ENCODE measurements around the gene TUBA8.

TUBA8 gene

GRCh38 chr22:18126606-18127005 lies 16.0 kb downstream of the TUBA8 start:
- Histone ChIP-seq H3K79me2 (ENCODE audit: insufficient read depth, low read length) (no peaks in the 10 kb centered on the region), H3K27me3 (ENCODE audit: insufficient read depth, low read length, poor library complexity) (no peaks in the 10 kb centered on the region), H3K9me3 (ENCODE audit: insufficient read depth, low read length, severe bottlenecking) (no peaks in the 10 kb centered on the region), H4K20me1 (ENCODE audit: insufficient read depth, low read length) (no peaks in the 10 kb centered on the region), H3K4me3 (ENCODE audit: low read depth in 1 of 2, low read length in 2 of 2) (no peak overlapping the region), H3K4me1 (ENCODE audit: insufficient read depth, low read length) (no peaks in the 10 kb centered on the region), H2AFZ (ENCODE audit: low read depth, low read length) (no peak overlapping the region), H3K27ac (ENCODE audit: low read length) (no peak overlapping the region), H3K36me3 (ENCODE audit: insufficient read depth, low read length) (peaks cover 7% of the 10 kb centered on the region), H3K9ac (ENCODE audit: low read depth, low read length) (no peak overlapping the region), H3K4me2 (ENCODE audit: insufficient read depth, low read length) (no peak overlapping the region)
- TF ChIP-seq EZH2 (IDR thresholded peaks at IDR 0.05; ENCODE audit: borderline replicate concordance, low read depth, low read length, severe bottlenecking): no peak
- TF ChIP-seq CTCF (IDR thresholded peaks at IDR 0.05; ENCODE audit: borderline replicate concordance, extremely low read depth, low read length, poor library complexity, severe bottlenecking): no peak
- no peak for ATAC-seq (ENCODE audit: insufficient read depth, low read depth)
- no peak for DNase-seq

GRCh38 chr22:18130018-18130417 lies 19.4 kb downstream of the TUBA8 start:
- Histone ChIP-seq H3K4me1 (ENCODE audit: insufficient read depth, low read length) (no peaks in the 10 kb centered on the region), H3K79me2 (ENCODE audit: insufficient read depth, low read length) (no peaks in the 10 kb centered on the region), H3K4me3 (ENCODE audit: low read depth in 1 of 2, low read length in 2 of 2) (no peak overlapping the region), H3K27ac (ENCODE audit: low read length) (no peak overlapping the region), H3K9ac (ENCODE audit: low read depth, low read length) (no peak overlapping the region), H3K27me3 (ENCODE audit: insufficient read depth, low read length, poor library complexity) (no peaks in the 10 kb centered on the region), H2AFZ (ENCODE audit: low read depth, low read length) (no peak overlapping the region), H3K9me3 (ENCODE audit: insufficient read depth, low read length, severe bottlenecking) (no peaks in the 10 kb centered on the region), H3K36me3 (ENCODE audit: insufficient read depth, low read length) (peaks cover 7% of the 10 kb centered on the region), H3K4me2 (ENCODE audit: insufficient read depth, low read length) (no peak overlapping the region), H4K20me1 (ENCODE audit: insufficient read depth, low read length) (no peaks in the 10 kb centered on the region)
- TF ChIP-seq CTCF (IDR thresholded peaks at IDR 0.05; ENCODE audit: borderline replicate concordance, extremely low read depth, low read length, poor library complexity, severe bottlenecking) (no peak), EZH2 (IDR thresholded peaks at IDR 0.05; ENCODE audit: borderline replicate concordance, low read depth, low read length, severe bottlenecking) (no peak)
- DNase-seq (no peak), ATAC-seq (ENCODE audit: insufficient read depth, low read depth) (no peak)

- Histone ChIP-seq H2AFZ (ENCODE audit: low read depth, low read length) (no peak overlapping the region), H3K27ac (ENCODE audit: low read length) (no peak overlapping the region), H3K4me3 (ENCODE audit: low read depth in 1 of 2, low read length in 2 of 2) (no peak overlapping the region), H3K27me3 (ENCODE audit: insufficient read depth, low read length, poor library complexity) (no peaks in the 10 kb centered on the region), H3K36me3 (ENCODE audit: insufficient read depth, low read length) (peaks cover 7% of the 10 kb centered on the region), H4K20me1 (ENCODE audit: insufficient read depth, low read length) (no peaks in the 10 kb centered on the region), H3K4me2 (ENCODE audit: insufficient read depth, low read length) (no peak overlapping the region), H3K9me3 (ENCODE audit: insufficient read depth, low read length, severe bottlenecking) (no peaks in the 10 kb centered on the region), H3K9ac (ENCODE audit: low read depth, low read length) (no peak overlapping the region), H3K79me2 (ENCODE audit: insufficient read depth, low read length) (no peaks in the 10 kb centered on the region), H3K4me1 (ENCODE audit: insufficient read depth, low read length) (no peaks in the 10 kb centered on the region)
- ATAC-seq (ENCODE audit: insufficient read depth, low read depth) (no peak), DNase-seq (no peak)
- no peak for TF ChIP-seq EZH2 (IDR thresholded peaks at IDR 0.05; ENCODE audit: borderline replicate concordance, low read depth, low read length, severe bottlenecking)
- no peak for TF ChIP-seq CTCF (IDR thresholded peaks at IDR 0.05; ENCODE audit: borderline replicate concordance, extremely low read depth, low read length, poor library complexity, severe bottlenecking)
These were observed 20.3 kb downstream of the TUBA8 start for GRCh38 chr22:18130699-18131429.

Measured in DND-41 (cell line).